ENCODE data around the gene PELI2. TPM values are rescaled to one million over a fixed set of nuclear protein-coding genes. Genes with fewer than 3 reads are reported as not detected.

Gene PELI2
- total RNA-seq, 1 experiment from 2014 or later, result 10.0 TPM

GRCh38 chr14:56271970-56272369 lies 153.8 kb downstream of the PELI2 start:
- Histone ChIP-seq H3K27me3 (ENCODE audit: insufficient read depth, low read depth) (no peaks in the 10 kb centered on the region), H3K4me3 (no peak overlapping the region), H3K9me3 (ENCODE audit: insufficient read depth, low read depth) (no peaks in the 10 kb centered on the region), H3K4me2 (no peak overlapping the region), H3K79me2 (ENCODE audit: low read depth) (no peaks in the 10 kb centered on the region), H4K20me1 (ENCODE audit: insufficient read depth) (no peaks in the 10 kb centered on the region), H2AFZ (no peak overlapping the region), H3K27ac (no peak overlapping the region), H3K4me1 (replicated peaks; ENCODE audit: insufficient read depth) (no peaks in the 10 kb centered on the region), H3K36me3 (ENCODE audit: low read depth) (no peaks in the 10 kb centered on the region), H3F3A (ENCODE audit: insufficient read depth, low read depth) (no peaks in the 10 kb centered on the region), H3K9me2 (ENCODE audit: insufficient read depth) (no peaks in the 10 kb centered on the region)
- ChIA-PET POLR2A (ENCODE audit: unreplicated experiment) (no interaction called here), CTCF (no interaction called here)
- TF ChIP-seq EZH2 (IDR thresholded peaks at IDR 0.05; ENCODE audit: low read depth), result no peak
- TF ChIP-seq CTCF (conservative IDR thresholded peaks at IDR 0.05), result no peak
- intact Hi-C loops (cut with micrococcal nuclease; ENCODE audit: unreplicated experiment), result no loop called here
- no peak for DNase-seq
- no TSS peak for BruUV-seq (replicated peaks)

- no TSS peak for BruUV-seq (replicated peaks)
- intact Hi-C loops (cut with micrococcal nuclease; ENCODE audit: unreplicated experiment), result no loop called here
Observed at GRCh38 chr14:56273155-56273554, 154.9 kb downstream of the PELI2 start.

GRCh38 chr14:56273951-56274350 lies 155.7 kb downstream of the PELI2 start:
- no peaks in the 10 kb centered on the region for H3K9me3 ChIP-seq (ENCODE audit: insufficient read depth, low read depth)
- no peaks in the 10 kb centered on the region for H3F3A ChIP-seq (ENCODE audit: insufficient read depth, low read depth)
- no peaks in the 10 kb centered on the region for H3K27me3 ChIP-seq (ENCODE audit: insufficient read depth, low read depth)
- DNase-seq, result no peak
- TF ChIP-seq CTCF (conservative IDR thresholded peaks at IDR 0.05) (no peak), EZH2 (IDR thresholded peaks at IDR 0.05; ENCODE audit: low read depth) (no peak)
- no peaks in the 10 kb centered on the region for H3K36me3 ChIP-seq (ENCODE audit: low read depth)
- H3K9me2 ChIP-seq (ENCODE audit: insufficient read depth), result no peaks in the 10 kb centered on the region
- H3K79me2 ChIP-seq (ENCODE audit: low read depth), result no peaks in the 10 kb centered on the region
- H3K4me3 ChIP-seq, result no peak overlapping the region
- H3K27ac ChIP-seq, result no peak overlapping the region
- H3K4me1 ChIP-seq (replicated peaks; ENCODE audit: insufficient read depth), result no peaks in the 10 kb centered on the region
- no peak overlapping the region for H2AFZ ChIP-seq
- no peaks in the 10 kb centered on the region for H4K20me1 ChIP-seq (ENCODE audit: insufficient read depth)
- POLR2A ChIA-PET (ENCODE audit: unreplicated experiment), result interaction anchor here (0.6 kb wide), 1 partner anchor 173 kb away, joined by 7 read pairs; no protein-coding TSS in a partner anchor
- intact Hi-C loops (cut with micrococcal nuclease; ENCODE audit: unreplicated experiment), result no loop called here
- BruUV-seq (replicated peaks), result no TSS peak
- CTCF ChIA-PET, result no interaction called here
- no peak overlapping the region for H3K4me2 ChIP-seq

More at GRCh38 chr14:56273155-56273554, 154.9 kb downstream of the PELI2 start:
- TF ChIP-seq CTCF (conservative IDR thresholded peaks at IDR 0.05), result no peak
- TF ChIP-seq EZH2 (IDR thresholded peaks at IDR 0.05; ENCODE audit: low read depth), result no peak
- Histone ChIP-seq H3K36me3 (ENCODE audit: low read depth) (no peaks in the 10 kb centered on the region), H3K27me3 (ENCODE audit: insufficient read depth, low read depth) (no peaks in the 10 kb centered on the region), H3K9me3 (ENCODE audit: insufficient read depth, low read depth) (no peaks in the 10 kb centered on the region), H3F3A (ENCODE audit: insufficient read depth, low read depth) (no peaks in the 10 kb centered on the region), H3K4me3 (no peak overlapping the region), H4K20me1 (ENCODE audit: insufficient read depth) (no peaks in the 10 kb centered on the region), H3K4me1 (replicated peaks; ENCODE audit: insufficient read depth) (no peaks in the 10 kb centered on the region), H3K4me2 (no peak overlapping the region), H3K9me2 (ENCODE audit: insufficient read depth) (no peaks in the 10 kb centered on the region), H3K79me2 (ENCODE audit: low read depth) (no peaks in the 10 kb centered on the region), H2AFZ (no peak overlapping the region), H3K27ac (no peak overlapping the region)
- no peak for DNase-seq
- ChIA-PET POLR2A (ENCODE audit: unreplicated experiment) (no interaction called here), CTCF (no interaction called here)

Data from PC-9 (cell line).